WERI-Rb-1 (cell line): ENCODE data around the gene PTPN20.

Experiments used
- DNase-seq: peaks from one replicate; pipeline ENCODE4 v3.0.0-alpha.2; 2020
- H3K27ac ChIP-seq: fragments of 250-450 bp; sonication (Bioruptor Pico); 2 replicates; pipeline ENCODE4 v1.5.1; 2020; ENCODE audit warnings: mild to moderate bottlenecking, moderate library complexity
- H3K27me3 ChIP-seq: fragments of 250-450 bp; sonication (Bioruptor Pico); 2 replicates; pipeline ENCODE4 v1.5.1; 2021; ENCODE audit warnings: mild to moderate bottlenecking, low read depth, moderate library complexity; ENCODE audit not compliant: insufficient read depth, severe bottlenecking
- H3K36me3 ChIP-seq: fragments of 250-450 bp; sonication (Bioruptor Pico); 2 replicates; pipeline ENCODE4 v1.5.1; 2020; ENCODE audit warnings: mild to moderate bottlenecking, moderate library complexity
- H3K4me3 ChIP-seq: 2 replicates; pipeline ENCODE4 v1.5.1; 2011; ENCODE audit warnings: low read depth, mild to moderate bottlenecking, control low read depth, low read length
- H3K9me3 ChIP-seq: fragments of 250-450 bp; sonication (Bioruptor Pico); 2 replicates; pipeline ENCODE4 v1.5.1; 2021; ENCODE audit warnings: mild to moderate bottlenecking, moderate library complexity; ENCODE audit not compliant: severe bottlenecking
- TF ChIP-seq, protein P1 (sequence below): IDR thresholded peaks from 2 replicates; pipeline ENCODE4 v1.5.1; 2011; ENCODE audit warnings: low read depth, mild to moderate bottlenecking, control low read depth, inconsistent platforms, low read length

Gene PTPN20

GRCh38 chr10:47046321-47047126, 135.3 kb downstream of the PTPN20 start:
- Histone ChIP-seq H3K4me3 (no peak overlapping the region), H3K9me3 (no peaks in the 10 kb centered on the region), H3K36me3 (no peaks in the 10 kb centered on the region), H3K27me3 (no peaks in the 10 kb centered on the region), H3K27ac (no peak overlapping the region)
- TF ChIP-seq, protein P1, sequence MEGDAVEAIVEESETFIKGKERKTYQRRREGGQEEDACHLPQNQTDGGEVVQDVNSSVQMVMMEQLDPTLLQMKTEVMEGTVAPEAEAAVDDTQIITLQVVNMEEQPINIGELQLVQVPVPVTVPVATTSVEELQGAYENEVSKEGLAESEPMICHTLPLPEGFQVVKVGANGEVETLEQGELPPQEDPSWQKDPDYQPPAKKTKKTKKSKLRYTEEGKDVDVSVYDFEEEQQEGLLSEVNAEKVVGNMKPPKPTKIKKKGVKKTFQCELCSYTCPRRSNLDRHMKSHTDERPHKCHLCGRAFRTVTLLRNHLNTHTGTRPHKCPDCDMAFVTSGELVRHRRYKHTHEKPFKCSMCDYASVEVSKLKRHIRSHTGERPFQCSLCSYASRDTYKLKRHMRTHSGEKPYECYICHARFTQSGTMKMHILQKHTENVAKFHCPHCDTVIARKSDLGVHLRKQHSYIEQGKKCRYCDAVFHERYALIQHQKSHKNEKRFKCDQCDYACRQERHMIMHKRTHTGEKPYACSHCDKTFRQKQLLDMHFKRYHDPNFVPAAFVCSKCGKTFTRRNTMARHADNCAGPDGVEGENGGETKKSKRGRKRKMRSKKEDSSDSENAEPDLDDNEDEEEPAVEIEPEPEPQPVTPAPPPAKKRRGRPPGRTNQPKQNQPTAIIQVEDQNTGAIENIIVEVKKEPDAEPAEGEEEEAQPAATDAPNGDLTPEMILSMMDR: no peak
- DNase-seq: no peak

GRCh38 chr10:47047127-47047504, 135.9 kb downstream of the PTPN20 start:
- Histone ChIP-seq H3K4me3 (no peak overlapping the region), H3K27ac (no peak overlapping the region), H3K27me3 (no peaks in the 10 kb centered on the region), H3K9me3 (no peaks in the 10 kb centered on the region), H3K36me3 (no peaks in the 10 kb centered on the region)
- TF ChIP-seq, protein P1: no peak
- no peak for DNase-seq

DNA sequence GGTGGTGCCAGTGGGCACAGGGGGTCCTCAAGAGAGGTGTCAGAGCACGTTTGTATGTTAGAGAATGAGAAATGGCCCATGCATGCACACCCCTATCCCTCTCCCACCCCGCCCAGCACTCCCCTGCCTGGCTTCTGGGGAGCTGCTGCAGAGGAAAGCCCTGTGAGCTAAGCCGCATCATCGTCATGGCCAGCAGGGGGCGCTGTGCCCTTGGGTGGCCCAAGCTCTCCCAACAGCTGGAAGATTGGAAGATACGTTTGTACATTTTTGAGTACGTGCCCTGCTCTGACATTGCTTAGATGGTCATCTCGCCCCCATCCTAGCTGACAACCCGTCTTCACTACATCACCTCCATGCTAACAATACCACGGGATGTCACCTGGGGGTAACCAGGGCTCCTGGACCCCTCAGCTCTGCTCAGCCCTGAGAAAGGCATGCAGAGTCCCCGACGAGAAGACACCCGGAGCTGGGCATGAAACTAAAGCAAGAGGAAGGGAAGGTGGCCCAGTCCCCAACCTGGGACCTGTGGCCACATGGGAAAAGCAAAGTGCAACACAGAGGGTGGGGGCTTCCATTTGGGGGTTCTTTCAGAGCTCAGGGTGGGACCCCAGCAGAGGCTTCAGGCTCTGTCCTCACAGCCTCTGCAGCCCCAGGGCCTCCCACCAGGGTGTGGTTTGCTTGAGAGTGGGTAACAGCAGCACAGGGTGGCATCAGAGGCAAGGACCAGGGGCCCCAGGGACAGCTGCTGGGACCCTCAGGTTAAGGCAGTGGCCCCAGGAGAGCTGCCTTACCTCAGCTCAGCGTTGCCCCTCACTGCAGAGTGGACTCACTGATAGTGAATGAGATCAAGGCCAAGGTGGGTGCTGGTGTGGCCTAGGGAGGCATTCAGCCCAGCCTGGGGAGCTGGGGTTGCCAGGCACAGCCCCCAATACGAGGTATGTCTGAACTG, 136.6 kb downstream of the PTPN20 start:
- Histone ChIP-seq H3K36me3 (no peaks in the 10 kb centered on the region), H3K4me3 (no peak overlapping the region), H3K27me3 (no peaks in the 10 kb centered on the region), H3K27ac (no peak overlapping the region), H3K9me3 (no peaks in the 10 kb centered on the region)
- TF ChIP-seq, protein P1: peak; percentile 93
- DNase-seq: peak; percentile 85

DNA sequence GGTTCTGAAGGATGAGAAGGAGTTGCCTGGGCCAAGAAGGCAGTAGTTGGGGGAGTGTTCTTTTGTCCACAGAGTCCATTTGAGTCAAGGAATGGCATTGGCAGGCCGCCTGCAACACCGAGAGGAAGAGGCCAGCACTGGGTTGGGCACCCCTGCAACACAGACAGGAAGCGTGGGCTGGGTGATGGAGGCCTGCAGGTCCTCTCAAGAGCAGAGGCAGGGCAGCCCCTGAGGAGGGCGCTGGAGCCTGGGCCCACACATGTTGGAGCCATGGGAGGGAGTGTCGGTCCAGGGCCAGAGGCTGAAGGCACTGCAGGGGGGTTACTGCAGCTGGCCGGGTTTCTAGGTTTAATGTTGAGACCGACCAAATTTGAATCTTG, 137.3 kb downstream of the PTPN20 start:
- Histone ChIP-seq H3K9me3 (no peaks in the 10 kb centered on the region), H3K36me3 (no peaks in the 10 kb centered on the region), H3K27ac (no peak overlapping the region), H3K4me3 (no peak overlapping the region), H3K27me3 (no peaks in the 10 kb centered on the region)
- peak; percentile 61 for DNase-seq
- TF ChIP-seq, protein P1: peak; percentile 74

GRCh38 chr10:47049056-47049851, 138.0 kb downstream of the PTPN20 start:
- Histone ChIP-seq H3K36me3 (no peaks in the 10 kb centered on the region), H3K27me3 (no peaks in the 10 kb centered on the region), H3K9me3 (no peaks in the 10 kb centered on the region), H3K4me3 (no peak overlapping the region), H3K27ac (no peak overlapping the region)
- no peak for DNase-seq
- TF ChIP-seq, protein P1: no peak
